GM19193 (cell line): ENCODE data around the gene CCS.

Experiments
- POLR2A ChIP-seq: IDR thresholded peaks from 4 replicates; pipeline ENCODE4 v1.6.1; 2011; ENCODE audit not compliant: insufficient read depth, insufficient read length; ENCODE audit errors: extremely low read depth

The CCS gene

GRCh38 chr11:66592457-66593302, at the start of gene CCS, which contains the start of gene CCDC87:
Gene CCS, plus strand, starts transcription at chr11:66593185. Its CDS starts 77 bp downstream, at chr11:66593262.
Gene CCDC87, minus strand, starts transcription at chr11:66593063. Its CDS starts 48 bp downstream, at chr11:66593015.
- TF ChIP-seq POLR2A = peak; percentile 97

- TF ChIP-seq POLR2A = no peak
These were observed 49.5 kb upstream of the CCS start for GRCh38 chr11:66543263-66544107.

GRCh38 chr11:66545701-66546367, 47.2 kb upstream of the CCS start, which contains the start of gene ZDHHC24:
Gene ZDHHC24, minus strand, starts transcription at chr11:66546048. Its CDS starts 45 bp downstream, at chr11:66546003.
- peak; percentile 75 for TF ChIP-seq POLR2A

GRCh38 chr11:66546368-66546965, 46.5 kb upstream of the CCS start, which contains the start of gene ACTN3:
Gene ACTN3, plus strand, starts transcription at chr11:66546903. Its CDS starts 35 bp downstream, at chr11:66546938.
- no peak for TF ChIP-seq POLR2A

GRCh38 chr11:66546966-66547661, 45.9 kb upstream of the CCS start:
- no peak for TF ChIP-seq POLR2A

GRCh38 chr11:66547662-66548009, 45.3 kb upstream of the CCS start:
- no peak for TF ChIP-seq POLR2A

- TF ChIP-seq POLR2A = no peak
These were observed 44.9 kb upstream of the CCS start for GRCh38 chr11:66548041-66548440.

GRCh38 chr11:66548774-66549630, 44.0 kb upstream of the CCS start:
- TF ChIP-seq POLR2A = no peak

- no peak for TF ChIP-seq POLR2A
These were observed 43.3 kb upstream of the CCS start for GRCh38 chr11:66549696-66550095.

GRCh38 chr11:66550887-66551286, 42.1 kb upstream of the CCS start:
- no peak for TF ChIP-seq POLR2A

- TF ChIP-seq POLR2A = no peak
These were observed 38.4 kb upstream of the CCS start for GRCh38 chr11:66554602-66555001.

- TF ChIP-seq POLR2A = no peak
These were observed 37.6 kb upstream of the CCS start for GRCh38 chr11:66555416-66555815.

GRCh38 chr11:66556086-66556485, 36.9 kb upstream of the CCS start:
- TF ChIP-seq POLR2A = no peak
